PC-9 (cell line): ENCODE measurements around the gene FAM174C. TPM values are rescaled to one million over a fixed set of nuclear protein-coding genes. Genes with fewer than 3 reads are reported as not detected.

Source experiments
- BruUV-seq: library from RNA; stranded (reverse); fragments of 400-500 nt; replicated peaks from 2 replicates; lab custom pipeline; 2021; lab: Mats Ljungman, UMichigan
- CTCF ChIA-PET: fragments of 300-600 bp; sonication (Branson Sonifier 250); formaldehyde crosslinking; loops from one replicate; lab custom pipeline; 2022; ENCODE audit warnings: antibody characterized with exemption; lab: Charles Lee
- POLR2A ChIA-PET: fragments of 300-600 bp; sonication (Branson Sonifier 250); formaldehyde crosslinking; loops from one replicate; lab custom pipeline; 2022; ENCODE audit warnings: antibody characterized with exemption; ENCODE audit not compliant: unreplicated experiment; lab: Charles Lee
- DNase-seq, 2 experiments: peaks; one replicate each; pipeline versions ENCODE4 v3.0.0 to v3.0.0-alpha.2; 2015 to 2022; ENCODE audit warnings: mixed read lengths in 1 of 2
- H2AFZ ChIP-seq: fragments of 200-600 bp; sonication (generic); 2 replicates; pipeline ENCODE4 v1.8.1; 2017; ENCODE audit warnings: antibody characterized with exemption
- H3F3A ChIP-seq: fragments of 200-600 bp; sonication (generic); 2 replicates; pipeline ENCODE4 v1.8.1; 2017; ENCODE audit warnings: antibody characterized with exemption, mild to moderate bottlenecking, low read depth; ENCODE audit not compliant: insufficient read depth
- H3K27ac ChIP-seq: fragments of 200-600 bp; sonication (generic); 2 replicates; pipeline ENCODE4 v1.6.1; 2016; ENCODE audit warnings: mixed run types
- H3K27me3 ChIP-seq: fragments of 200-600 bp; sonication (generic); 2 replicates; pipeline ENCODE4 v1.6.1; 2016; ENCODE audit warnings: low read depth, mixed run types; ENCODE audit not compliant: insufficient read depth
- H3K36me3 ChIP-seq: fragments of 200-600 bp; sonication (generic); 2 replicates; pipeline ENCODE4 v1.6.1; 2016; ENCODE audit warnings: low read depth, mixed run types
- H3K4me1 ChIP-seq: fragments of 200-600 bp; sonication (generic); replicated peaks from 2 replicates; pipeline ENCODE4 v1.6.1; 2016; ENCODE audit warnings: mixed run types; ENCODE audit not compliant: insufficient read depth
- H3K4me2 ChIP-seq: fragments of 200-600 bp; sonication (generic); 2 replicates; pipeline ENCODE4 v1.6.1; 2017; ENCODE audit warnings: mixed run types
- H3K4me3 ChIP-seq: fragments of 200-600 bp; sonication (generic); 2 replicates; pipeline ENCODE4 v1.6.1; 2016; ENCODE audit warnings: mixed run types
- H3K79me2 ChIP-seq: fragments of 200-600 bp; sonication (generic); 2 replicates; pipeline ENCODE4 v1.6.1; 2017; ENCODE audit warnings: low read depth, mixed run types
- H3K9me2 ChIP-seq: fragments of 200-600 bp; sonication (generic); 2 replicates; pipeline ENCODE4 v1.8.1; 2017; ENCODE audit warnings: mild to moderate bottlenecking; ENCODE audit not compliant: insufficient read depth
- H3K9me3 ChIP-seq: fragments of 200-600 bp; sonication (generic); 2 replicates; pipeline ENCODE4 v1.8.1; 2016; ENCODE audit warnings: low read depth; ENCODE audit not compliant: insufficient read depth
- H4K20me1 ChIP-seq: fragments of 200-600 bp; sonication (generic); 2 replicates; pipeline ENCODE4 v1.8.1; 2017; ENCODE audit not compliant: insufficient read depth
- EZH2 ChIP-seq: fragments of 200-600 bp; sonication (generic); IDR thresholded peaks from 2 replicates; pipeline ENCODE4 v1.8.0; 2017; ENCODE audit warnings: antibody characterized with exemption, low read depth
- intact Hi-C: fragments of 100-400 bp; cut with micrococcal nuclease; formaldehyde crosslinking; loops from one replicate; pipeline ENCODE4 v1.10.0; 2022; ENCODE audit not compliant: unreplicated experiment
- total RNA-seq: library from RNA; stranded (reverse); gene quantifications from 2 replicates; pipeline ENCODE4 v1.2.3, GENCODE V29; 2021
- TF ChIP-seq, protein P1 (sequence below): fragments of 200-600 bp; sonication (generic); conservative IDR thresholded peaks from 2 replicates; pipeline ENCODE4 v1.6.1; 2017; ENCODE audit warnings: mixed run types, antibody characterized with exemption, mild to moderate bottlenecking, moderate library complexity

Gene FAM174C
- total RNA-seq, 1 experiment from 2014 or later: 51.8 TPM

DNA sequence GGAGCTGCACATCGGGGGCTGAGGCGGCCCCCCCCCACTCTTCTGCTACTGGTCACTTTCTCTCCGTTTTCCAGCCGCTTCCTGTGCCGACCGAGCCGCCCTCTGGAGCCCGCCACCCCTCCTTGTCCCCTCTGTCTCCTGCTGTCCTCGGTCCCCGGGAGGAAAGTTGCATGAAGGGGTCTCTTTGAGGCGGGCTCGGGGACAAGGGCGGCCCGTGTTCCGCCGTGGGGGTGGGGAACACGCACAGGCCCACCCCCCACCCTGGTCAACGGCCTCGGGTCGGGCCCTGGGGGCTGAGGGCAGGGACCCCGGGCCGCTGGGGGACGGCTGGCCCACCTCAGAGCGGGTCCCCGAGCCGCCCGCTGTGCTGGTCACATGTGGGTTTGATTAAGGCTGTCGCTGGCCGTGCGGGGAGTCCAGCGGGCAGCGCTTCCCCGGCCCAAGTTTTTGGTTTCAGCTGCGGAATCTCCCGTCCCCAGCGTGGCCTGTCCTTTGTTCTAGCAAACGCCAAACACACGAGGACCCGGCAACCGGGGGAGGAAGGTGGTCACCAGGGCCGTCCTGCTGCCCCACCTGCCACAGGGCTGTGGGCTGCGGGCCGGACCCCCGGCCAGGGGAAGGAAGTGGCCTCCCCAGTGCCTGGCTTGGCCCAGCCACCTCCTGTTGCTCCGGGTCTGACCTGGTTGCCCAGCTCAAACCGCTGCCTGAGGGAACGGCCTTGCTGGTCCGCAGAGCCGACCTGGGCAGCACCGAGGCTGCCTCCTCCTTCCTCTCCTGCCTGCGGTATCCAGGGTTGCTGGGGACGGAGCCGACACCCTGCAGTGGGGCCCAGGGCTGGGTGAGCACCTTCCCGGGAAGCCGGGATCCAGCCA, 12.3 kb downstream of the FAM174C start:
- Histone ChIP-seq H2AFZ (no peak overlapping the region), H3K4me3 (no peak overlapping the region), H3K36me3 (no peaks in the 10 kb centered on the region), H3F3A (peaks cover 5% of the 10 kb centered on the region; the same call in 1 of the 2 replicates), H4K20me1 (no peaks in the 10 kb centered on the region), H3K9me2 (no peaks in the 10 kb centered on the region), H3K4me1 (no peaks in the 10 kb centered on the region), H3K9me3 (no peaks in the 10 kb centered on the region), H3K27me3 (peaks cover 27% of the 10 kb centered on the region; the same call in 1 of the 2 replicates), H3K4me2 (no peak overlapping the region), H3K27ac (no peak overlapping the region), H3K79me2 (no peaks in the 10 kb centered on the region)
- intact Hi-C loops: no loop called here
- BruUV-seq: no TSS peak
- no peak for DNase-seq
- POLR2A ChIA-PET: no interaction called here
- CTCF ChIA-PET: no interaction called here
- no peak for TF ChIP-seq EZH2
- TF ChIP-seq, protein P1, sequence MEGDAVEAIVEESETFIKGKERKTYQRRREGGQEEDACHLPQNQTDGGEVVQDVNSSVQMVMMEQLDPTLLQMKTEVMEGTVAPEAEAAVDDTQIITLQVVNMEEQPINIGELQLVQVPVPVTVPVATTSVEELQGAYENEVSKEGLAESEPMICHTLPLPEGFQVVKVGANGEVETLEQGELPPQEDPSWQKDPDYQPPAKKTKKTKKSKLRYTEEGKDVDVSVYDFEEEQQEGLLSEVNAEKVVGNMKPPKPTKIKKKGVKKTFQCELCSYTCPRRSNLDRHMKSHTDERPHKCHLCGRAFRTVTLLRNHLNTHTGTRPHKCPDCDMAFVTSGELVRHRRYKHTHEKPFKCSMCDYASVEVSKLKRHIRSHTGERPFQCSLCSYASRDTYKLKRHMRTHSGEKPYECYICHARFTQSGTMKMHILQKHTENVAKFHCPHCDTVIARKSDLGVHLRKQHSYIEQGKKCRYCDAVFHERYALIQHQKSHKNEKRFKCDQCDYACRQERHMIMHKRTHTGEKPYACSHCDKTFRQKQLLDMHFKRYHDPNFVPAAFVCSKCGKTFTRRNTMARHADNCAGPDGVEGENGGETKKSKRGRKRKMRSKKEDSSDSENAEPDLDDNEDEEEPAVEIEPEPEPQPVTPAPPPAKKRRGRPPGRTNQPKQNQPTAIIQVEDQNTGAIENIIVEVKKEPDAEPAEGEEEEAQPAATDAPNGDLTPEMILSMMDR: no peak

DNA sequence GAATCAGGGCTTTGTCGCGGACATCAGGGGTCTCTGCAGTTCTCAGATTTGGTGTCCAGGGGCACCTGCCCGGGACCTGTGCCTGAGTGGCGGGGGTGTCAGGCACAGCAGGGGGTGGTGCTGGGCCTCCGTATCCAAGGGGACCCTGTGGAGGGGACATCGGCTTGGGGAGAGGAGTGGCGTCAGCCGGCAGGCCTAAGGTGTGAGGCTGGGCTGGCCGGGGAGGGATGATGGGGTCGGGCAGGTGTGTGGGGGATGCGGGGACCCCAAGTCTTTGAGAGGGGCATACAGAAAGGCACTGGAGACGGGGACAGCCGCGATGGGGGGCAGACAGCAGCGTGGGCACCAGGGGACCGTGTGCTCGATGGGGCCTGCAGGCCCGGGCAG, 12.9 kb downstream of the FAM174C start:
- Histone ChIP-seq H2AFZ (no peak overlapping the region), H3K4me3 (no peak overlapping the region), H3K36me3 (no peaks in the 10 kb centered on the region), H3K9me3 (no peaks in the 10 kb centered on the region), H4K20me1 (no peaks in the 10 kb centered on the region), H3K27me3 (peaks cover 27% of the 10 kb centered on the region; the same call in 1 of the 2 replicates), H3K4me1 (no peaks in the 10 kb centered on the region), H3K79me2 (no peaks in the 10 kb centered on the region), H3F3A (peaks cover 5% of the 10 kb centered on the region; the same call in 1 of the 2 replicates), H3K4me2 (no peak overlapping the region), H3K9me2 (no peaks in the 10 kb centered on the region), H3K27ac (no peak overlapping the region)
- intact Hi-C loops: no loop called here
- no peak for DNase-seq
- no TSS peak for BruUV-seq
- POLR2A ChIA-PET: no interaction called here
- CTCF ChIA-PET: no interaction called here
- TF ChIP-seq, protein P1: no peak
- no peak for TF ChIP-seq EZH2

DNA sequence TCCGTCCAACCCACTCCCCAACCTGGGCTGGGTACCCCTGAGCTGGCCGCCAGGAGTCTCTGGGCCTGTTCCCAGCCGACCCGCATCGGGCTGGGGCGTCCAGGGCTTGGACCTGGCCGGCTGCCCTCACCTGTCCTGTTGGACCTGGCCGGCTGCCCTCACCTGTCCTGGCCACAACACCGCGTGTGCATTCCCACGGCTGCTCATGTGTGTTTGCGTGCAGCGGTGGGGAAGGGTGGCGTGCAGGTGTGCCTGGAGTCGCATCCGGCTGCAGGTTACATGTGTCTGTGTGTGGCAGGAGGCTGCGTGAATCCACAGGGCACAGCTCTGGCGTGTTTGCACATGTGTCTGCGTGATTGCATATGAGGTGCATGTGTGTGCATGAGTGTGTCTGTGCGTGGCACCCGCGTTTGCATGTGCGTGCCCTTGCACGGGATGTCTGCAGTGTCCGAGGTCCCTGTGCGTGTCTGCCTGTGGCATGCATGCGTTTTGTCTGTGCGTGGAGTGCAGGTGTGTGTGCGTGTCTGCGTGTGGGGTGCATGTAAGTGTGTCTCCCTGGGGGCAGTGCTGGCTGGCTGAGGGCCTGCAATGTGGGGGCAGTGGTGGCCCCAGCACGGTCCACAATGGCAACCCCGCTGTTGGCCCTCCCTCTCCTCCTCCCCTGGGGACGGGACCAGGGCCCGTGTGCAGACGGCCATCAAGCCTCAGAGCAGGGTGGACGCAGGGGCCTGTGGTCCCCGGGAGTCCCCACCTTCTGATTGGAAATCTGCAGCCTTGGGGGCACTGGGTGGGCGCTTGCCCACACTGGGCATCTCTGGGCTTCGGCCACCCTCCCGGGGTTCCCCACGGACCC, 13.7 kb downstream of the FAM174C start:
- no peak for TF ChIP-seq EZH2
- TF ChIP-seq, protein P1: no peak
- Histone ChIP-seq H2AFZ (no peak overlapping the region), H3K4me1 (no peaks in the 10 kb centered on the region), H3K9me2 (no peaks in the 10 kb centered on the region), H3F3A (peaks cover 5% of the 10 kb centered on the region; the same call in 1 of the 2 replicates), H3K4me2 (no peak overlapping the region), H3K27ac (no peak overlapping the region), H3K9me3 (no peaks in the 10 kb centered on the region), H3K36me3 (no peaks in the 10 kb centered on the region), H3K27me3 (peaks cover 32% of the 10 kb centered on the region; the same call in 1 of the 2 replicates), H3K4me3 (no peak overlapping the region), H4K20me1 (no peaks in the 10 kb centered on the region), H3K79me2 (no peaks in the 10 kb centered on the region)
- ChIA-PET POLR2A (no interaction called here), CTCF (no interaction called here)
- intact Hi-C loops: no loop called here
- no TSS peak for BruUV-seq
- DNase-seq: no peak
